DOHH2 (cell line): ENCODE measurements around the gene CITED4.

ENCODE experiments used
- CTCF ChIP-seq: fragments of 200-600 bp; sonication (generic); IDR thresholded peaks from one replicate; pipeline ENCODE4 v1.5.1; 2014; ENCODE audit warnings: antibody characterized with exemption, mild to moderate bottlenecking, low read depth, low read length; ENCODE audit not compliant: poor library complexity, severe bottlenecking
- EZH2phosphoT487 ChIP-seq: fragments of 200-600 bp; sonication (generic); IDR thresholded peaks from 2 replicates; pipeline ENCODE4 v1.6.1; 2017; ENCODE audit warnings: borderline replicate concordance, mild to moderate bottlenecking, antibody characterized with exemption, low read length, moderate library complexity, mixed read lengths

- TF ChIP-seq CTCF = no peak
- TF ChIP-seq EZH2phosphoT487 = no peak
These were observed 44.3 kb downstream of the CITED4 start for GRCh38 chr1:40817791-40818263.
